SJSA1 (cell line): ENCODE data around the gene EFL1. TPM values are rescaled to one million over a fixed set of nuclear protein-coding genes. Genes with fewer than 3 reads are reported as not detected.
"Not testable (repeated sequence)": the region's sequence is repeated elsewhere in the genome, so short reads cannot be mapped to it uniquely, and the experiment has no call there.

Experiments
- DNase-seq, 2 experiments: peaks; one replicate each; pipeline ENCODE4 v3.0.0-alpha.2; 2015 to 2020; ENCODE audit warnings: low spot score in 2 of 2, low read depth in 1 of 2
- H3K27ac ChIP-seq: fragments of 250-450 bp; sonication (Bioruptor Pico); 2 replicates; pipeline ENCODE4 v1.5.1; 2020; ENCODE audit warnings: mild to moderate bottlenecking, moderate library complexity
- H3K27me3 ChIP-seq: fragments of 250-450 bp; sonication (Bioruptor Pico); replicated peaks from 2 replicates; pipeline ENCODE4 v1.5.1; 2020; ENCODE audit warnings: mild to moderate bottlenecking, moderate library complexity
- H3K36me3 ChIP-seq: fragments of 250-450 bp; sonication (Bioruptor Pico); 2 replicates; pipeline ENCODE4 v1.5.1; 2020; ENCODE audit warnings: mild to moderate bottlenecking
- H3K4me1 ChIP-seq: fragments of 250-450 bp; sonication (Bioruptor Pico); replicated peaks from 2 replicates; pipeline ENCODE4 v1.6.1; 2021; ENCODE audit warnings: mild to moderate bottlenecking
- H3K4me3 ChIP-seq: fragments of 250-450 bp; sonication (Bioruptor Pico); 2 replicates; pipeline ENCODE4 v1.5.1; 2020; ENCODE audit warnings: mild to moderate bottlenecking
- H3K9me3 ChIP-seq: fragments of 250-450 bp; sonication (Bioruptor Pico); replicated peaks from 2 replicates; pipeline ENCODE4 v1.5.1; 2020; ENCODE audit warnings: mild to moderate bottlenecking
- total RNA-seq: library from RNA; depleted of rRNA; stranded (reverse); fragments of >200 nt; shearing (Covaris generic); gene quantifications from 2 replicates; pipeline ENCODE4 v1.2.3, GENCODE V29; 2014

Gene EFL1
- total RNA-seq, 1 experiment from 2014 or later, result 15.1 TPM

DNA sequence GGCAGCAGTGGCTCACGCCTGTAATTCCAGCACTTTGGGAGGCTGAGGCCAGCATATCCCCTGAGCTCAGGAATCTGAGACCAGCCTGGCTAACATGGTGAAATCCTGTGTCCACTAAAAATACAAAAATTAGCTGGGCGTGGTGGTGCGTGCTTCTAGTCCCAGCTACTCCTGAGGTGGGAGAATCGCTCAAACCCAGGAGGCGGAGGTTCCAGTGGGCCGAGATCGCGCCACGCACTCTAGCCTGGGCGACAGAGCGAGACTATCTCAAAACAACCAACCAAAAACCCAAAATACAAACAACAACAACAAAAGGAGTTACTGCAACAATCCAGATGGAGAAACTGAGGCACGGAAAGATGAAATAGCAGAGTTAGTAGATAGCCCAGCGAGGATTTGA lies 35.5 kb upstream of the EFL1 start:
- H3K9me3 ChIP-seq, result no peaks in the 10 kb centered on the region
- no peak overlapping the region for H3K4me3 ChIP-seq
- no peaks in the 10 kb centered on the region for H3K27me3 ChIP-seq
- no peak overlapping the region for H3K27ac ChIP-seq
- no peaks in the 10 kb centered on the region for H3K4me1 ChIP-seq
- no peak for DNase-seq
- H3K36me3 ChIP-seq, result no peaks in the 10 kb centered on the region

DNA sequence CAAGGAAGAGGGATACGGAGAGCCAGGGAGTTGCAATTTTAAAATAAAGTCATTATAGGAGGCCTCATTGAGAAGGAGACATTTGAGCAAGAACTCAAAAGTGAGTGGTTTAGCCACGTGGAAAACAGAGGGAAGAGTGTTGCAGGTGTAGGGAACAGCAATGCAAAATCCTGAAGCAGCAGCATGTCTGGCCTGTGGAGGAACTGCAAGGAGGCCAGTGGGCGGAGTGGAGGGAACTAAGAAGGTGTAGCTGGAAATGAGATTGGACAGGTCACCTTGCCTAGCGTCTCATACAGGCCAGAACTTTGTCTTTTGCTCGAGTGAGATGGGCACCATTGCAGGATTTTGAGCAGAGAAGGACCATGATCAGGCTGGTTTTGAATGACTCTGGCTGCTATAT lies 35.0 kb upstream of the EFL1 start:
- H3K9me3 ChIP-seq, result no peaks in the 10 kb centered on the region
- no peak overlapping the region for H3K4me3 ChIP-seq
- no peaks in the 10 kb centered on the region for H3K4me1 ChIP-seq
- no peaks in the 10 kb centered on the region for H3K36me3 ChIP-seq
- no peaks in the 10 kb centered on the region for H3K27me3 ChIP-seq
- no peak overlapping the region for H3K27ac ChIP-seq
- DNase-seq, result no peak

DNA sequence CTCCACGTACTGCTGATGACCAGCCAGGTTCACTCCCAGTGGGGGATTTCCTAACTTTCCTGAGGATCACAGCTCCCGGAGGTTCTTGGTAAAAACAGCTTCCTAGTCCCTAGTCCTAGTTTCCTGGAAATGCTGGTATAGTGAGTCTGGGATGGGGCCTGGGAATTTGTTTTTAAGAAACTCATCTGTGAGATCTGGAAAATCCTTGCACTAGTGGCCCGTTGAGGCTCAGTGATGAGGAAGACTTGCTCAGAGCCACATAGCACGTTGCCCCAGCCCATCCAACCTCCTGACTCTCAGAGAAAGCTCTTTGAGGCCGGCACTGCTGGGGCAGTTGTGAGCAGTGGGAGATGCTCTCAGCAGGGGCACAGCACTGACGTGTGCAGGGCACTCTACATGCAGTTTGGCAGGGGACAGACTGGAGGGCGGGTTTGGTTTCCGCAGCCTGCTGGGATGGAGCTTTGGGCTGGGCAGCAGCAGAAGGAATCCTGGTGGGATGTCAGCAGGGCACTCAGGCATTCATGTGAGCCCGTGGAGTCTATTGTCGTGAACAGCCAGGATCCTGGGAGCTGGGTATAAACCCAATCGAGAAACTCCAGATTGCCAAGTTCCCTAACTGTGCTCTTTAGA lies 31.6 kb upstream of the EFL1 start:
- DNase-seq, result no peak
- Histone ChIP-seq H3K27ac (no peak overlapping the region), H3K4me1 (no peaks in the 10 kb centered on the region), H3K36me3 (no peaks in the 10 kb centered on the region), H3K27me3 (no peaks in the 10 kb centered on the region), H3K9me3 (no peaks in the 10 kb centered on the region), H3K4me3 (no peak overlapping the region)

DNA sequence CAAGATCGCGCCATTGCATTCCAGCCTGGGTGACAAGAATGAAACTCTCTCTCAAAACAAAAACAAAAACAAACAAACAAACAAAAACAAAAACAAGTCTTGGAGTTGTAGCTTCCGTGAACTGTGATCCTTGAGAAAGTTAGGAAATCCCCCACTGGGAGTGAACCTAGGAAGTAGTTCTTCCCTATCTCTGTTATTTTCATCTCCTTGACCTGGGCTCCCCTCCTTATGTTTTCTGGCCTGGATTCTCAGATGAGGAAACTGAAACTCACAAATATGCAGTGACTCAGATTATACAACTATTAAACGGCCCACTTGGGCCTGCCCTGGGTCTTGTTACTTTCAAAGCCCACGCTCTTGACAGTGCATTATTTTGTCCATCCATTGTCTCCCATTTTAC lies 29.7 kb upstream of the EFL1 start:
- no peaks in the 10 kb centered on the region for H3K36me3 ChIP-seq
- no peaks in the 10 kb centered on the region for H3K4me1 ChIP-seq
- no peak for DNase-seq
- H3K4me3 ChIP-seq, result no peak overlapping the region
- H3K27ac ChIP-seq, result no peak overlapping the region
- H3K27me3 ChIP-seq, result no peaks in the 10 kb centered on the region
- no peaks in the 10 kb centered on the region for H3K9me3 ChIP-seq

DNA sequence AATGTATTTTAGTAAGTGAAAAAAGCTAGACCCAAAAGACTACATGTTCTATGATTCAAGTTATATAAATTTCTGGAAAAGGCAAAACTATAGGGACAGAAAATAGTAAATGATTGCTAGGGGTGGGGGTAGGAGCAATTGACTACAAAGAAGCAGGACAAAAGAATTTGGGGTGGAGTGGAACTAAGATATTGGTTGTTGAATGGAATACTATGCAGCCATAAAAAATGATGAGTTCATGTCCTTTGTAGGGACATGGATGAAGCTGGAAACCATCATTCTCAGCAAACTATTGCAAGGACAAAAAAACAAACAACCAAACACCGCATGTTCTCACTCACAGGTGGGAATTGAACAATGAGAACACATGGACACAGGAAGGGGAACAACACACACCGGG lies 25.7 kb upstream of the EFL1 start:
- H3K36me3 ChIP-seq, H3K4me1 ChIP-seq, H3K27ac ChIP-seq, H3K4me3 ChIP-seq, DNase-seq, H3K27me3 ChIP-seq, H3K9me3 ChIP-seq: not testable (repeated sequence)

DNA sequence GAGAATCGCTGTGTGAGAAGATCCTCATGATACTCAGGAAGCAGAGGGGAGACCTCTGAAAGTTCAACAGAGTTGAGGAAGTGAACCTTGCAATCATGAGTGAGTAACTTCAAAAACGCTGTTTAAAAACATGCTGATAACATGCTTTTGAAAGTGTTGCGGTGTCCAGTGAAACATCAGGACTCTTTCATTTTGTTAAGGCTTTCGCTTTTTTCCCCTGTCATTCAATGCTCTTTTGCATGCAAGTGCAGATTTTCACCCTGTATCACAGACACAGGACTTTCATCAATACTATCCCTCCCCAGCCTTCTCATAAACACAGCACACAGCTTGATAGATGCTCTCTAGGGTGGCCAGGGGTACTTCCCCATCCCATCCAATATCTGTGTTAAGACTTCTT lies 23.9 kb upstream of the EFL1 start:
- H3K36me3 ChIP-seq, H3K4me1 ChIP-seq, H3K4me3 ChIP-seq, DNase-seq, H3K27me3 ChIP-seq, H3K27ac ChIP-seq, H3K9me3 ChIP-seq: not testable (repeated sequence)

DNA sequence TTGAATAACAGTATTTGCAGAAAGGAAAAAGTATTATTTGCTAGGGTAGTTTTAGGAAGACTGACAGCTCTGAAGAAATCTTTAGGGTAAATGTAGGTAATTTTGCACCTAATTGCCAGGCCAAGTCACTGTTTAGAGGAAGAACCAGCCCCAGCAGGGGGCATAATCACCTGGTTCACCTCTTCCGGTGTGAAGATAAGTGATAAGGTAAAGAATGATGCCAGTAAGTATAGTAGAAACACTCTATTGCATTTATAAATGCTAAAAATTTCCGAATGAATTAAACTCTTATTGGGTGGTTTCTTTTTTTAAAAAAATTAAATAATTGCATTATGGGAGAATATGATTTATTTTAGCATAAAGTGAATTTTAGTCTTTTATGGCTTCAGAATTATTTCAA lies 21.8 kb upstream of the EFL1 start:
- H3K4me3 ChIP-seq, H3K4me1 ChIP-seq, H3K36me3 ChIP-seq, DNase-seq, H3K27me3 ChIP-seq, H3K9me3 ChIP-seq, H3K27ac ChIP-seq: not testable (repeated sequence)

DNA sequence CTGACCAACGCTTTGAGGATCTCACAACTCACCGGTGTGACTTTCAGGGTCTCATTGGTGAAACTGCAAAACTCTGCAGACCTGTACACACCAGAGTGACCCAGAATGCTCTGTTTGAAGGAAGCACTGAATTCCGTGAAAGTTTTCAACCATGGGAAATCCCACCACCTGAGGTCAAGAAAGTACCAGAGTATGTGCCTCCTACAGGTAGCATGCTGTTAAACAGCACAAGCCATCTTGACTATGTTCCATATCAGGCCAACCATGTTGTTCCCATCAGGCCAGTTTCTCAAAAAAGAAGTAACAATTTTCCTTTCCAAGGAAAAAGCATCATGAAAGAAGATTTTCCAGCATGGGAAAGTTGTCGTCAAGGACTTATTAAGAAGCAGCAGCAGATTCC lies 19.9 kb upstream of the EFL1 start:
- not testable (repeated sequence) for H3K27me3 ChIP-seq, H3K4me1 ChIP-seq, H3K9me3 ChIP-seq, H3K27ac ChIP-seq, DNase-seq, H3K36me3 ChIP-seq, H3K4me3 ChIP-seq

DNA sequence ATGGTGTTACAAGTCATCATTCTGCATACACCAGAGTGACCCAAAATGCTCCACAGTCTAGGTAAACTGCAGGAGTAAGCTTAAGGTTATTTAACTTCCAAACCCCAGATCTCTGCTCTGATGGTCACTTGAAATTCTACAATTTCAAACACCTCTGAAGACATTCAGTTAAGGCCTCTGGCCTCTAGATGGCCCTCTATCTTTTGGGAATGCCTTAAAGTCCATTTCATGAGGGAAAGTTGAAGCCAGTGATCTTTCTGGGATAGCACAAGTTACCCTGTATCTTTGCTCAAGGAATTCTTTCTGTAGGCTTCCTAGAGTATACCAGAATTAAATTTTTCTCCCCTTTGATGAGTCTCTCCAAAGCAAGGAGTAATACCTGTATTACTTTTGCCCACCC lies 18.7 kb upstream of the EFL1 start:
- not testable (repeated sequence) for H3K27me3 ChIP-seq, DNase-seq, H3K4me3 ChIP-seq, H3K27ac ChIP-seq, H3K9me3 ChIP-seq, H3K36me3 ChIP-seq, H3K4me1 ChIP-seq

GRCh38 chr15:82275410-82275809 lies 12.9 kb upstream of the EFL1 start:
- Histone ChIP-seq H3K36me3 (no peaks in the 10 kb centered on the region), H3K4me3 (no peak overlapping the region), H3K9me3 (no peaks in the 10 kb centered on the region), H3K27ac (no peak overlapping the region), H3K27me3 (0 out of 2 replicates have a peak, but pooled peaks cover 4% of the 10 kb centered on the region), H3K4me1 (no peaks in the 10 kb centered on the region)
- no peak for DNase-seq

- DNase-seq, result no peak
Measured at GRCh38 chr15:82272154-82272553, 9.6 kb upstream of the EFL1 start.

DNA sequence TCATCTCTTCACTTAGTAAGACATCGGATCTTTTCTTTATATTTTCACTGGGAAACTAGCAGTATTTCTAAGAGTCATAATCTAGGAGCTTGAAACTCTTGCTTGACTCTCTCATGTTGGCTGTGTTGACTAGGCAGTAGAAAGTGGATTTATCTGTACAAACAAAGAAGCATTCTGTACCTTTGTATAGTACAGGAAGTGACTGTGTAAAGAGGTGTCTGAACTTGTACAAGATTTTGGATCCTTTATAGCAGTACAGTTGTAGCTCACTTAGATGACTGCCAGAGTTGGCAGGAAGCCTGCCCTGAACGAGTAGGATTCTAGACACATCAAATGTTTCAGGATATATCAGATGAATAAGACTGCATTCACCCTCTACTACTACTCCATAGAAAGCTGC lies 5.9 kb upstream of the EFL1 start:
- DNase-seq, H3K4me3 ChIP-seq, H3K27me3 ChIP-seq, H3K27ac ChIP-seq, H3K4me1 ChIP-seq, H3K9me3 ChIP-seq, H3K36me3 ChIP-seq: not testable (repeated sequence)

More at GRCh38 chr15:82272154-82272553, 9.6 kb upstream of the EFL1 start:
- Histone ChIP-seq H3K36me3 (no peaks in the 10 kb centered on the region), H3K27ac (no peak overlapping the region), H3K4me3 (no peak overlapping the region), H3K27me3 (0 out of 2 replicates have a peak, but pooled peaks cover 4% of the 10 kb centered on the region), H3K9me3 (no peaks in the 10 kb centered on the region), H3K4me1 (no peaks in the 10 kb centered on the region)

DNA sequence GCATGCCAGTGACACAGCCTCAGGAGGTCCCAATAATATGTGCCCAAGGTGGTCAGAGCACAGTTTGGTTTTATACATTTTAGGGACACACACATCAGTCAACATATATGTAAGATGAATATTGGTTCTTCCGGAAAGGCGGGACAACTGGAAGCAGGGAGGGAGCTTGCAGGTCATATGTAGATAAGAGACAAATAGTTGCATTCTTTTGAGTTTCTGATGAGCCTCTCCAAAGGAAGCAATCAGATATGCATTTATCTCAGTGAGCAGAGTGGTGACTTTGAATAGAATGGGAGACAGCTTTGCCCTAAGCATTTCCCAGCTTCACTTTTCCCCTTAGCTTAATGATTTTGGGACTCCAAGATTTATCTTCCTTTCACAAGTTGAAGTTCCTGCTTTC lies 4.6 kb upstream of the EFL1 start:
- not testable (repeated sequence) for H3K36me3 ChIP-seq, H3K4me3 ChIP-seq, H3K27me3 ChIP-seq, H3K9me3 ChIP-seq, DNase-seq, H3K27ac ChIP-seq, H3K4me1 ChIP-seq

GRCh38 chr15:82263350-82263749 lies 816 bp upstream of the EFL1 start:
- H3K4me1 ChIP-seq, result peaks cover 9% of the 10 kb centered on the region; the same call in 1 of the 2 replicates
- no peaks in the 10 kb centered on the region for H3K9me3 ChIP-seq
- H3K4me3 ChIP-seq, result peak overlapping the region; percentile 84
- H3K27me3 ChIP-seq, result no peaks in the 10 kb centered on the region
- peaks cover 15% of the 10 kb centered on the region for H3K36me3 ChIP-seq
- no peak overlapping the region for H3K27ac ChIP-seq
- DNase-seq, result no peak
